IMR-90 (cell line): ENCODE measurements around the gene HEXIM1. TPM values are rescaled to one million over a fixed set of nuclear protein-coding genes. Genes with fewer than 3 reads are reported as not detected.

ENCODE experiments used
- ATAC-seq: fragments of 200-7000 bp; cut with Tn5 transposase; 2 replicates; pipeline ENCODE4 v1.9.1; 2020; ENCODE audit warnings: low read depth, mild to moderate bottlenecking, moderate library complexity
- BruUV-seq: library from RNA; stranded (reverse); fragments of 400-500 nt; replicated peaks from 2 replicates; lab custom pipeline; 2021; lab: Mats Ljungman, UMichigan
- CTCF ChIA-PET: fragments of 300-600 bp; formaldehyde crosslinking; extraction: SDS; loops from one replicate; lab custom pipeline; 2021; ENCODE audit warnings: antibody characterized with exemption; lab: Yijun Ruan, JAX
- POLR2A ChIA-PET: fragments of 300-600 bp; sonication (Branson Sonifier 250); formaldehyde crosslinking; loops from one replicate; lab custom pipeline; 2022; ENCODE audit warnings: antibody characterized with exemption; ENCODE audit not compliant: unreplicated experiment; lab: Charles Lee
- DNase-seq: peaks from one replicate; pipeline ENCODE4 v3.0.0; 2013
- H2AFZ ChIP-seq: replicated peaks from 2 replicates; pipeline ENCODE3; 2013; ENCODE audit warnings: low read length, mild to moderate bottlenecking; ENCODE audit not compliant: poor library complexity
- H2AK5ac ChIP-seq: 2 replicates; pipeline ENCODE4 v1.6.1; 2013; ENCODE audit warnings: low read depth, low read length, inconsistent platforms
- H2AK9ac ChIP-seq: replicated peaks from 2 replicates; pipeline ENCODE3; 2013; ENCODE audit warnings: mild to moderate bottlenecking, low read depth, low read length, moderate library complexity; ENCODE audit not compliant: poor library complexity
- H2BK120ac ChIP-seq: 2 replicates; pipeline ENCODE4 v1.6.1; 2013; ENCODE audit warnings: low read depth, low read length, inconsistent platforms
- H2BK15ac ChIP-seq: 3 replicates; pipeline ENCODE4 v1.6.1; 2013; ENCODE audit warnings: low read depth, low read length, inconsistent platforms
- H2BK20ac ChIP-seq: 2 replicates; pipeline ENCODE4 v1.6.1; 2013; ENCODE audit warnings: low read depth, mild to moderate bottlenecking, inconsistent platforms, low read length, moderate library complexity
- H2BK5ac ChIP-seq: 2 replicates; pipeline ENCODE4 v1.6.1; 2013; ENCODE audit warnings: mild to moderate bottlenecking, low read depth, low read length, inconsistent platforms; ENCODE audit not compliant: poor library complexity, severe bottlenecking
- H3K14ac ChIP-seq: replicated peaks from 2 replicates; pipeline ENCODE4 v1.6.1; 2013; ENCODE audit warnings: low read depth, low read length, inconsistent platforms
- H3K18ac ChIP-seq: 2 replicates; pipeline ENCODE4 v1.6.1; 2013; ENCODE audit warnings: low read depth, low read length, control low read depth
- H3K23ac ChIP-seq: 2 replicates; pipeline ENCODE4 v1.6.1; 2013; ENCODE audit warnings: low read depth, low read length, inconsistent platforms
- H3K27ac ChIP-seq: 2 replicates; pipeline ENCODE4 v1.5.1; 2013; ENCODE audit warnings: mild to moderate bottlenecking, control low read depth, low read length; ENCODE audit not compliant: insufficient read depth
- H3K27me3 ChIP-seq: 2 replicates; pipeline ENCODE4 v1.6.1; 2013; ENCODE audit warnings: low read length; ENCODE audit not compliant: control insufficient read depth, insufficient read depth
- H3K36me3 ChIP-seq: 2 replicates; pipeline ENCODE4 v1.6.1; 2013; ENCODE audit warnings: low read length, mixed read lengths; ENCODE audit not compliant: control insufficient read depth, insufficient read depth
- H3K4ac ChIP-seq: 2 replicates; pipeline ENCODE4 v1.6.1; 2013; ENCODE audit warnings: low read depth, low read length, inconsistent platforms
- H3K4me1 ChIP-seq: 2 replicates; pipeline ENCODE4 v1.6.1; 2013; ENCODE audit warnings: low read length, mixed read lengths; ENCODE audit not compliant: control insufficient read depth, insufficient read depth
- H3K4me2 ChIP-seq: 2 replicates; pipeline ENCODE4 v1.6.1; 2013; ENCODE audit warnings: low read depth, mild to moderate bottlenecking, control low read depth, low read length, moderate library complexity
- H3K4me3 ChIP-seq: 2 replicates; pipeline ENCODE4 v1.5.1; 2013; ENCODE audit warnings: low read depth, mild to moderate bottlenecking, control low read depth, low read length, moderate library complexity; ENCODE audit not compliant: insufficient read depth
- H3K56ac ChIP-seq: 2 replicates; pipeline ENCODE4 v1.6.1; 2013; ENCODE audit warnings: low read length, inconsistent platforms; ENCODE audit not compliant: insufficient read depth; ENCODE audit errors: extremely low read depth
- H3K79me1 ChIP-seq, 2 experiments: 2 replicates each; pipeline ENCODE4 v1.6.1; 2013; ENCODE audit warnings: low read length in 2 of 2, inconsistent platforms in 1 of 2, low read depth in 1 of 2
- H3K9ac ChIP-seq: 2 replicates; pipeline ENCODE4 v1.6.1; 2013; ENCODE audit warnings: low read depth, low read length, control low read depth
- H3K9me1 ChIP-seq: 2 replicates; pipeline ENCODE4 v1.6.1; 2013; ENCODE audit warnings: low read length, inconsistent platforms; ENCODE audit not compliant: insufficient read depth
- H3K9me3 ChIP-seq: 2 replicates; pipeline ENCODE4 v1.6.1; 2013; ENCODE audit warnings: low read length; ENCODE audit not compliant: control insufficient read depth, insufficient read depth
- H4K20me1 ChIP-seq: 2 replicates; pipeline ENCODE4 v1.6.1; 2013; ENCODE audit warnings: low read length, inconsistent platforms; ENCODE audit not compliant: insufficient read depth
- H4K5ac ChIP-seq: 2 replicates; pipeline ENCODE4 v1.6.1; 2013; ENCODE audit warnings: mild to moderate bottlenecking, low read depth, low read length, control low read depth
- H4K8ac ChIP-seq, 2 experiments: 2 replicates each; pipeline ENCODE4 v1.6.1; 2013; ENCODE audit warnings: low read depth in 2 of 2, low read length in 2 of 2, control low read depth in 1 of 2, inconsistent platforms in 1 of 2
- H4K91ac ChIP-seq: 2 replicates; pipeline ENCODE4 v1.6.1; 2013; ENCODE audit warnings: low read depth, low read length, inconsistent platforms; ENCODE audit not compliant: insufficient read depth
- BHLHE40 ChIP-seq: fragments of 150-350 bp; IDR thresholded peaks from 2 replicates; pipeline ENCODE4 v1.6.1; 2016; ENCODE audit warnings: mild to moderate bottlenecking, low read depth, low read length
- CEBPB ChIP-seq: IDR thresholded peaks from 2 replicates; pipeline ENCODE4 v1.6.1; 2012; ENCODE audit warnings: low read depth, low read length, improper control_type of control experiment
- CHD1 ChIP-seq: IDR thresholded peaks from 2 replicates; pipeline ENCODE4 v1.6.1; 2012; ENCODE audit warnings: low read depth, low read length, improper control_type of control experiment
- CTCF ChIP-seq: conservative IDR thresholded peaks from 2 replicates; pipeline ENCODE4 v1.5.1; 2012; ENCODE audit warnings: mild to moderate bottlenecking, low read depth, low read length, improper control_type of control experiment
- FOS ChIP-seq: fragments of 150-350 bp; IDR thresholded peaks from 2 replicates; pipeline ENCODE4 v1.6.1; 2016; ENCODE audit warnings: low read depth, low read length
- MAFK ChIP-seq: IDR thresholded peaks from 2 replicates; pipeline ENCODE4 v1.6.1; 2012; ENCODE audit warnings: low read depth, low read length, improper control_type of control experiment
- MAZ ChIP-seq: IDR thresholded peaks from 2 replicates; pipeline ENCODE4 v1.6.1; 2012; ENCODE audit warnings: low read depth, mild to moderate bottlenecking, low read length, improper control_type of control experiment, moderate library complexity, borderline replicate concordance
- MXI1 ChIP-seq: IDR thresholded peaks from 2 replicates; pipeline ENCODE4 v1.6.1; 2012; ENCODE audit warnings: low read depth, mild to moderate bottlenecking, low read length, moderate library complexity, borderline replicate concordance
- NFE2L2 ChIP-seq: fragments of 150-350 bp; IDR thresholded peaks from 2 replicates; pipeline ENCODE4 v1.6.1; 2016; ENCODE audit warnings: low read depth, mild to moderate bottlenecking, low read length
- POLR2A ChIP-seq: IDR thresholded peaks from 2 replicates; pipeline ENCODE4 v1.6.1; 2012; ENCODE audit warnings: mild to moderate bottlenecking, low read depth, low read length
- RAD21 ChIP-seq: IDR thresholded peaks from 2 replicates; pipeline ENCODE4 v1.6.1; 2012; ENCODE audit warnings: low read length, improper control_type of control experiment
- RCOR1 ChIP-seq: IDR thresholded peaks from 2 replicates; pipeline ENCODE4 v1.6.1; 2012; ENCODE audit warnings: mild to moderate bottlenecking, low read length, improper control_type of control experiment; ENCODE audit not compliant: insufficient replicate concordance
- RFX5 ChIP-seq: IDR thresholded peaks from 2 replicates; pipeline ENCODE4 v1.8.0; 2012; ENCODE audit warnings: low read depth, mild to moderate bottlenecking, low read length, moderate library complexity
- SMC3 ChIP-seq: fragments of 150-350 bp; IDR thresholded peaks from 2 replicates; pipeline ENCODE4 v1.6.1; 2016; ENCODE audit warnings: low read depth, mild to moderate bottlenecking, antibody characterized with exemption, low read length, moderate library complexity
- WGBS, 2 experiments: methylation state at CpG; one replicate each; pipeline versions ENCODE4 v1.1.5 to v1.1.7; 2013; ENCODE audit warnings: missing lambda C conversion rate in 2 of 2; ENCODE audit not compliant: insufficient read length in 1 of 2; ENCODE audit errors: extremely low coverage in 2 of 2; 5-methylcytosine and 5-hydroxymethylcytosine counted together
- dilution Hi-C: fragments of 300-500 bp; cut with HindIII; formaldehyde crosslinking; loops from one replicate; pipeline ENCODE4 v1.14.3; 2018; ENCODE audit warnings: low sequenced_read_pairs; ENCODE audit not compliant: unreplicated experiment
- in situ Hi-C: fragments of 300-500 bp; cut with MboI; formaldehyde crosslinking; loops from 3 replicates; pipeline ENCODE4 v1.14.3; 2019; ENCODE audit warnings: low sequenced_read_pairs, inconsistent platforms, mixed read lengths
- intact Hi-C: fragments of 100-400 bp; cut with micrococcal nuclease; formaldehyde crosslinking; loops from 2 replicates; pipeline ENCODE4 v1.10.0; 2022
- polyA plus RNA-seq, 3 experiments: library from polyadenylated mRNA; depleted of rRNA; stranded (reverse); fragments of >200 nt; gene quantifications; 2 replicates each; pipeline ENCODE4 v1.2.3, GENCODE V29; 2012; ENCODE audit warnings: low replicate concordance in 1 of 3
- total RNA-seq: library from RNA; depleted of rRNA; stranded (reverse); fragments of >200 nt; gene quantifications from 2 replicates; pipeline ENCODE4 v1.2.3, GENCODE V29; 2012
- TF ChIP-seq, protein P1 (sequence below): fragments of 150-350 bp; IDR thresholded peaks from 2 replicates; pipeline ENCODE4 v1.6.1; 2017; ENCODE audit warnings: mild to moderate bottlenecking, antibody characterized with exemption, low read length, low read depth
- TF ChIP-seq, protein P2 (sequence below): fragments of 150-350 bp; IDR thresholded peaks from 2 replicates; pipeline ENCODE4 v1.6.1; 2016; ENCODE audit warnings: low read depth, mild to moderate bottlenecking, low read length, moderate library complexity, borderline replicate concordance

The HEXIM1 gene
- total and polyA plus RNA-seq, 2 of the 4 experiments (the other 2 are of a cell fraction) = 5.9 to 14.5 TPM

- H2AFZ ChIP-seq = no peak overlapping the region
- H3K4me3 ChIP-seq = no peak overlapping the region
- intact Hi-C loops = no loop called here
- H2BK120ac ChIP-seq = no peak overlapping the region
- ChIA-PET POLR2A (no interaction called here), CTCF (interaction anchor here (1.1 kb wide), 1 partner anchor 10 kb away, joined by 6 read pairs; no protein-coding TSS in a partner anchor)
- no peak overlapping the region for H3K23ac ChIP-seq
- BruUV-seq = no TSS peak
- WGBS, 2 experiments = 98% methylated on average over 6 of the region's 6 CpGs; no CpG with 5 or more reads in 1 of the 2 experiments
- ATAC-seq (no peak), DNase-seq (no peak)
- no peak overlapping the region for H3K56ac ChIP-seq
- H3K36me3 ChIP-seq = peaks cover 81% of the 10 kb centered on the region
- no peak overlapping the region for H4K91ac ChIP-seq
- no peak overlapping the region for H3K14ac ChIP-seq
- in situ Hi-C loops = no loop called here
- dilution Hi-C loops = no loop called here
- H2BK20ac ChIP-seq = no peak overlapping the region
- H2AK9ac ChIP-seq = no peak overlapping the region
- H3K9me3 ChIP-seq = no peaks in the 10 kb centered on the region
- H4K8ac ChIP-seq = no peak overlapping the region
- H3K27me3 ChIP-seq = no peaks in the 10 kb centered on the region
- H3K4me1 ChIP-seq = no peaks in the 10 kb centered on the region
- no peak overlapping the region for H2BK15ac ChIP-seq
- no peak overlapping the region for H3K27ac ChIP-seq
- H4K5ac ChIP-seq = no peak overlapping the region
- no peak overlapping the region for H2BK5ac ChIP-seq
- H3K4me2 ChIP-seq = no peak overlapping the region
- peaks cover 4 to 39% of the 10 kb centered on the region in 2 experiments; a peak in 2 of 4 replicates for H3K79me1 ChIP-seq
- TF ChIP-seq CHD1 (no peak), MXI1 (no peak), NFE2L2 (no peak), RCOR1 (no peak), RAD21 (no peak), BHLHE40 (no peak), SMC3 (no peak), CTCF (no peak), POLR2A (no peak), MAZ (no peak), CEBPB (no peak), FOS (no peak), RFX5 (no peak), MAFK (no peak)
- TF ChIP-seq, protein P1, sequence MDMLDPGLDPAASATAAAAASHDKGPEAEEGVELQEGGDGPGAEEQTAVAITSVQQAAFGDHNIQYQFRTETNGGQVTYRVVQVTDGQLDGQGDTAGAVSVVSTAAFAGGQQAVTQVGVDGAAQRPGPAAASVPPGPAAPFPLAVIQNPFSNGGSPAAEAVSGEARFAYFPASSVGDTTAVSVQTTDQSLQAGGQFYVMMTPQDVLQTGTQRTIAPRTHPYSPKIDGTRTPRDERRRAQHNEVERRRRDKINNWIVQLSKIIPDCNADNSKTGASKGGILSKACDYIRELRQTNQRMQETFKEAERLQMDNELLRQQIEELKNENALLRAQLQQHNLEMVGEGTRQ = no peak
- TF ChIP-seq, protein P2, sequence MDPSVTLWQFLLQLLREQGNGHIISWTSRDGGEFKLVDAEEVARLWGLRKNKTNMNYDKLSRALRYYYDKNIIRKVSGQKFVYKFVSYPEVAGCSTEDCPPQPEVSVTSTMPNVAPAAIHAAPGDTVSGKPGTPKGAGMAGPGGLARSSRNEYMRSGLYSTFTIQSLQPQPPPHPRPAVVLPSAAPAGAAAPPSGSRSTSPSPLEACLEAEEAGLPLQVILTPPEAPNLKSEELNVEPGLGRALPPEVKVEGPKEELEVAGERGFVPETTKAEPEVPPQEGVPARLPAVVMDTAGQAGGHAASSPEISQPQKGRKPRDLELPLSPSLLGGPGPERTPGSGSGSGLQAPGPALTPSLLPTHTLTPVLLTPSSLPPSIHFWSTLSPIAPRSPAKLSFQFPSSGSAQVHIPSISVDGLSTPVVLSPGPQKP = no peak
- no peak overlapping the region for H3K9ac ChIP-seq
- H3K18ac ChIP-seq = no peak overlapping the region
- H3K9me1 ChIP-seq = no peaks in the 10 kb centered on the region
- no peak overlapping the region for H2AK5ac ChIP-seq
- H3K4ac ChIP-seq = no peak overlapping the region
- H4K20me1 ChIP-seq = peaks cover 13% of the 10 kb centered on the region
These were observed 43.8 kb upstream of the HEXIM1 start for GRCh38 chr17:45104497-45104896.
